ENCODE results near the gene RAPGEF6.

DNA sequence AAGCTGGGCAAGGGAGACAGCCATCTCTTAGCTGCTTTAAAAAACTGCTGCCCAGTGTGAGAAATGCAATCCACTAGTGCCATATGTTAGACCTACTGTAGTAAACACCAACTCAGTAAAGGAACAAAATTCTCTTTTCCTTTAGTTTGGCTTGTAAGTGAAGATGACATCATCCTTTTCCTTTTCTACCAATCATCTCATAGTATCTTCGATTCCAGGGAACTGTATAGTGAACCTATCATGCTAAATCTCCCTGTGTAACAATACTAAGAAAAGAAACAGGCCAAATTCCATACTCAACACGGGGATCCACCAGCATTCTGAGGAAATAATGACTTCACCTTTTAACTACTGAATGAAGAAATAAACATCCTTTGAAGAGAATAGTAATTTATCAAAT is 100.1 kb downstream of the RAPGEF6 start:
- TF ChIP-seq, protein P1, sequence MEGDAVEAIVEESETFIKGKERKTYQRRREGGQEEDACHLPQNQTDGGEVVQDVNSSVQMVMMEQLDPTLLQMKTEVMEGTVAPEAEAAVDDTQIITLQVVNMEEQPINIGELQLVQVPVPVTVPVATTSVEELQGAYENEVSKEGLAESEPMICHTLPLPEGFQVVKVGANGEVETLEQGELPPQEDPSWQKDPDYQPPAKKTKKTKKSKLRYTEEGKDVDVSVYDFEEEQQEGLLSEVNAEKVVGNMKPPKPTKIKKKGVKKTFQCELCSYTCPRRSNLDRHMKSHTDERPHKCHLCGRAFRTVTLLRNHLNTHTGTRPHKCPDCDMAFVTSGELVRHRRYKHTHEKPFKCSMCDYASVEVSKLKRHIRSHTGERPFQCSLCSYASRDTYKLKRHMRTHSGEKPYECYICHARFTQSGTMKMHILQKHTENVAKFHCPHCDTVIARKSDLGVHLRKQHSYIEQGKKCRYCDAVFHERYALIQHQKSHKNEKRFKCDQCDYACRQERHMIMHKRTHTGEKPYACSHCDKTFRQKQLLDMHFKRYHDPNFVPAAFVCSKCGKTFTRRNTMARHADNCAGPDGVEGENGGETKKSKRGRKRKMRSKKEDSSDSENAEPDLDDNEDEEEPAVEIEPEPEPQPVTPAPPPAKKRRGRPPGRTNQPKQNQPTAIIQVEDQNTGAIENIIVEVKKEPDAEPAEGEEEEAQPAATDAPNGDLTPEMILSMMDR (IDR thresholded peaks at IDR 0.05; ENCODE audit: low read depth, low read length, poor library complexity, severe bottlenecking) = no peak
- TF ChIP-seq EZH2phosphoT487 (IDR thresholded peaks at IDR 0.05; ENCODE audit: borderline replicate concordance, low read length) = no peak
